Measurements from ENCODE around the gene STOML1. TPM values are rescaled to one million over a fixed set of nuclear protein-coding genes. Genes with fewer than 3 reads are reported as not detected.

Gene STOML1
- total and polyA plus RNA-seq, 2 experiments from 2014 or later: 27.2 to 27.8 TPM

GRCh38 chr15:73946795-73947370 lies 45.2 kb downstream of the STOML1 start:
- peaks cover 44% of the 10 kb centered on the region for H3K36me3 ChIP-seq (ENCODE audit: low read depth)
- peaks cover 26% of the 10 kb centered on the region for H3K4me1 ChIP-seq (ENCODE audit: insufficient read depth)
- H3K27ac ChIP-seq: no peak overlapping the region
- no peaks in the 10 kb centered on the region for H4K20me1 ChIP-seq (ENCODE audit: insufficient read depth)
- H3K9me2 ChIP-seq (ENCODE audit: insufficient read depth): no peaks in the 10 kb centered on the region
- no peaks in the 10 kb centered on the region for H3K9me3 ChIP-seq (ENCODE audit: low read depth)
- DNase-seq: no peak
- 89 to 97% methylated on average over 9 of the region's 9 CpGs for WGBS, 2 experiments (ENCODE audit: low coverage in 1 of 2, low lambda C conversion rate in 2 of 2, missing lambda C conversion rate in 2 of 2)
- peaks cover 37% of the 10 kb centered on the region for H3K79me2 ChIP-seq (ENCODE audit: insufficient read depth)
- no peak for TF ChIP-seq EZH2phosphoT487 (IDR thresholded peaks at IDR 0.05; ENCODE audit: insufficient read depth, low read depth)
- no peak for TF ChIP-seq EZH2 (IDR thresholded peaks at IDR 0.05; ENCODE audit: insufficient read depth, poor library complexity, severe bottlenecking)
- H3K27me3 ChIP-seq (replicated peaks; ENCODE audit: insufficient read depth): no peaks in the 10 kb centered on the region
- H3K9ac ChIP-seq: no peak overlapping the region
- peaks cover 43% of the 10 kb centered on the region for H3F3A ChIP-seq (ENCODE audit: insufficient read depth)
- in situ Hi-C loops (cut with MboI): no loop called here
- H2AFZ ChIP-seq: no peak overlapping the region
- no peak overlapping the region for H3K4me3 ChIP-seq
- H3K4me2 ChIP-seq (ENCODE audit: unreplicated experiment): no peak overlapping the region

- H3F3A ChIP-seq (ENCODE audit: insufficient read depth): peaks cover 36% of the 10 kb centered on the region
- H3K27ac ChIP-seq: no peak overlapping the region
- no peak overlapping the region for H3K9ac ChIP-seq
- WGBS, 2 experiments (ENCODE audit: low coverage in 1 of 2, low lambda C conversion rate in 2 of 2, missing lambda C conversion rate in 2 of 2): 88% methylated on average over 12 to 17 of the region's 17 CpGs
- H3K4me3 ChIP-seq: no peak overlapping the region
- H3K9me2 ChIP-seq (ENCODE audit: insufficient read depth): no peaks in the 10 kb centered on the region
- no peak overlapping the region for H2AFZ ChIP-seq
- in situ Hi-C loops (cut with MboI): no loop called here
- no peak overlapping the region for H3K4me2 ChIP-seq (ENCODE audit: unreplicated experiment)
- H3K79me2 ChIP-seq (ENCODE audit: insufficient read depth): peaks cover 44% of the 10 kb centered on the region
- peaks cover 26% of the 10 kb centered on the region for H3K4me1 ChIP-seq (ENCODE audit: insufficient read depth)
- no peak for DNase-seq
- TF ChIP-seq EZH2 (IDR thresholded peaks at IDR 0.05; ENCODE audit: insufficient read depth, poor library complexity, severe bottlenecking) (no peak), EZH2phosphoT487 (IDR thresholded peaks at IDR 0.05; ENCODE audit: insufficient read depth, low read depth) (no peak)
- no peaks in the 10 kb centered on the region for H4K20me1 ChIP-seq (ENCODE audit: insufficient read depth)
- peaks cover 44% of the 10 kb centered on the region for H3K36me3 ChIP-seq (ENCODE audit: low read depth)
- H3K9me3 ChIP-seq (ENCODE audit: low read depth): no peaks in the 10 kb centered on the region
- H3K27me3 ChIP-seq (replicated peaks; ENCODE audit: insufficient read depth): no peaks in the 10 kb centered on the region
Observed at GRCh38 chr15:73946046-73946721, 45.9 kb downstream of the STOML1 start.

GRCh38 chr15:73945130-73945508 lies 47.0 kb downstream of the STOML1 start:
- WGBS, 2 experiments (ENCODE audit: low coverage in 1 of 2, low lambda C conversion rate in 2 of 2, missing lambda C conversion rate in 2 of 2): 99 to 100% methylated on average over 4 of the region's 4 CpGs

GRCh38 chr15:73944161-73945129 lies 47.6 kb downstream of the STOML1 start:
- WGBS, 2 experiments (ENCODE audit: low coverage in 1 of 2, low lambda C conversion rate in 2 of 2, missing lambda C conversion rate in 2 of 2): 87% methylated on average over 13 of the region's 13 CpGs
- Histone ChIP-seq H3K27me3 (replicated peaks; ENCODE audit: insufficient read depth) (no peaks in the 10 kb centered on the region), H3K9ac (no peak overlapping the region), H3K27ac (no peak overlapping the region), H3K4me1 (ENCODE audit: insufficient read depth) (peaks cover 33% of the 10 kb centered on the region), H3K36me3 (ENCODE audit: low read depth) (peaks cover 34% of the 10 kb centered on the region), H3K4me2 (ENCODE audit: unreplicated experiment) (no peak overlapping the region), H3K9me3 (ENCODE audit: low read depth) (no peaks in the 10 kb centered on the region), H3K79me2 (ENCODE audit: insufficient read depth) (peaks cover 55% of the 10 kb centered on the region), H2AFZ (no peak overlapping the region), H3K9me2 (ENCODE audit: insufficient read depth) (no peaks in the 10 kb centered on the region), H3F3A (ENCODE audit: insufficient read depth) (peaks cover 36% of the 10 kb centered on the region), H3K4me3 (no peak overlapping the region), H4K20me1 (ENCODE audit: insufficient read depth) (no peaks in the 10 kb centered on the region)
- in situ Hi-C loops (cut with MboI): no loop called here
- no peak for DNase-seq
- no peak for TF ChIP-seq EZH2phosphoT487 (IDR thresholded peaks at IDR 0.05; ENCODE audit: insufficient read depth, low read depth)
- no peak for TF ChIP-seq EZH2 (IDR thresholded peaks at IDR 0.05; ENCODE audit: insufficient read depth, poor library complexity, severe bottlenecking)

More at GRCh38 chr15:73945130-73945508, 47.0 kb downstream of the STOML1 start:
- in situ Hi-C loops (cut with MboI): no loop called here
- Histone ChIP-seq H3K4me3 (no peak overlapping the region), H3K9me2 (ENCODE audit: insufficient read depth) (no peaks in the 10 kb centered on the region), H3K79me2 (ENCODE audit: insufficient read depth) (peaks cover 48% of the 10 kb centered on the region), H3K27me3 (replicated peaks; ENCODE audit: insufficient read depth) (no peaks in the 10 kb centered on the region), H3K4me2 (ENCODE audit: unreplicated experiment) (no peak overlapping the region), H3K36me3 (ENCODE audit: low read depth) (peaks cover 41% of the 10 kb centered on the region), H3K4me1 (ENCODE audit: insufficient read depth) (peaks cover 26% of the 10 kb centered on the region), H3F3A (ENCODE audit: insufficient read depth) (peaks cover 36% of the 10 kb centered on the region), H3K27ac (no peak overlapping the region), H3K9me3 (ENCODE audit: low read depth) (no peaks in the 10 kb centered on the region), H3K9ac (no peak overlapping the region), H2AFZ (no peak overlapping the region), H4K20me1 (ENCODE audit: insufficient read depth) (no peaks in the 10 kb centered on the region)
- TF ChIP-seq EZH2phosphoT487 (IDR thresholded peaks at IDR 0.05; ENCODE audit: insufficient read depth, low read depth) (no peak), EZH2 (IDR thresholded peaks at IDR 0.05; ENCODE audit: insufficient read depth, poor library complexity, severe bottlenecking) (no peak)
- no peak for DNase-seq

Data from GM23248 (cell line).